ENCODE results near the gene PIGH.
"Not testable (repeated sequence)": the region's sequence is repeated elsewhere in the genome, so short reads cannot be mapped to it uniquely, and the experiment has no call there.

PIGH gene

GRCh38 chr14:67641480-67641879, 41.4 kb upstream of the PIGH start:
- no peak for DNase-seq (ENCODE audit: low read depth)
- no peak for TF ChIP-seq CTCF (IDR thresholded peaks at IDR 0.05; ENCODE audit: insufficient read depth, low read depth, low read length, missing control alignments)
- H3K4me3 ChIP-seq (ENCODE audit: low read depth, low read length): no peak overlapping the region

- TF ChIP-seq CTCF (IDR thresholded peaks at IDR 0.05; ENCODE audit: insufficient read depth, low read depth, low read length, missing control alignments): no peak
- H3K4me3 ChIP-seq (ENCODE audit: low read depth, low read length): no peak overlapping the region
- no peak for DNase-seq (ENCODE audit: low read depth)
Observed at GRCh38 chr14:67638642-67639041, 38.6 kb upstream of the PIGH start.

- peak; percentile 22 for DNase-seq (ENCODE audit: low read depth)
Observed at GRCh38 chr14:67636361-67636919, 36.4 kb upstream of the PIGH start.

GRCh38 chr14:67633451-67634147, 33.5 kb upstream of the PIGH start:
- TF ChIP-seq CTCF (IDR thresholded peaks at IDR 0.05; ENCODE audit: insufficient read depth, low read depth, low read length, missing control alignments): no peak
- no peak overlapping the region for H3K4me3 ChIP-seq (ENCODE audit: low read depth, low read length)
- no peak for DNase-seq (ENCODE audit: low read depth)

More at GRCh38 chr14:67636361-67636919, 36.4 kb upstream of the PIGH start:
- no peak overlapping the region for H3K4me3 ChIP-seq (ENCODE audit: low read depth, low read length)
- no peak for TF ChIP-seq CTCF (IDR thresholded peaks at IDR 0.05; ENCODE audit: insufficient read depth, low read depth, low read length, missing control alignments)

- DNase-seq (ENCODE audit: low read depth): no peak
- TF ChIP-seq CTCF (IDR thresholded peaks at IDR 0.05; ENCODE audit: insufficient read depth, low read depth, low read length, missing control alignments): no peak
- no peak overlapping the region for H3K4me3 ChIP-seq (ENCODE audit: low read depth, low read length)
Observed at GRCh38 chr14:67630938-67631337, 30.9 kb upstream of the PIGH start.

GRCh38 chr14:67630186-67630585, 30.1 kb upstream of the PIGH start:
- H3K4me3 ChIP-seq (ENCODE audit: low read depth, low read length): no peak overlapping the region
- TF ChIP-seq CTCF (IDR thresholded peaks at IDR 0.05; ENCODE audit: insufficient read depth, low read depth, low read length, missing control alignments): no peak
- no peak for DNase-seq (ENCODE audit: low read depth)

- no peak for TF ChIP-seq CTCF (IDR thresholded peaks at IDR 0.05; ENCODE audit: insufficient read depth, low read depth, low read length, missing control alignments)
- DNase-seq (ENCODE audit: low read depth): no peak
Observed at GRCh38 chr14:67627519-67627918, 27.5 kb upstream of the PIGH start.

GRCh38 chr14:67626131-67626530, 26.1 kb upstream of the PIGH start:
- not testable (repeated sequence) for DNase-seq (ENCODE audit: low read depth); H3K4me3 ChIP-seq (ENCODE audit: low read depth, low read length)

More at GRCh38 chr14:67627519-67627918, 27.5 kb upstream of the PIGH start:
- no peak overlapping the region for H3K4me3 ChIP-seq (ENCODE audit: low read depth, low read length)
